Measurements from ENCODE around the gene CYBC1. TPM values are rescaled to one million over a fixed set of nuclear protein-coding genes. Genes with fewer than 3 reads are reported as not detected.
A peak's percentile ranks its signal among the peaks of the same experiment; 100 is the strongest.

CYBC1 gene
- total RNA-seq, 1 donor from 2014 or later: 268 TPM

DNA sequence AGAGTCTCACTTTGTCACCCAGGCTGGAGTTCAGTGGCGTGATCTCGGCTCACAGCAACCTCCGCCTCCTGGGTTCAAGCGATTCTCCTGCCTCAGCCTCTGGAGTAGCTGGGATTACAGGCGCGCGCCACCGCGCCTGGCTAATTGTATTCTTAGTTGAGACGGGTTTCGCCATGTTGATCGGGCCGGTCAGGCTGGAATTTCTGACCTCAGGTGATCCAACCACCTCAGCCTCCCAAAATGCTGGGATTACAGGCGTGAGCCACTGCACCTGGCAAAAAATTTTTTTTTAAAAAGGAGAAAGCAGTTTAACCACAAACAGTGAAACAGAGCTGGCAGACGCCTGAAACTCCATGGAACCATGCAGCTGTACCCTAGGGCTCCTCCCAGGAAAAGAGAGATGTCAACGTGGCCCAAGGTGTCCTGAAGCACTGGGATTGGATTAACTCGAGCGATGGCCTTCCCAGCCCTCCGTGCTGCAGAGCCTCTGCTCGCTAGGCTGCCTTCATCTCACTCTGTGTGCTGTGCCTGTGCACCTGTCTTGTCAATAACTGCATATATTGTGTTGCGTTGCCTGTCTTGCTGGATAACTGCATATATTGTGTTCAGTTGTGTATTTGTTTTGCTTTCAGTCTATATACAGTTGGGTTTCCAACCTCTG is 39.4 kb upstream of the CYBC1 start:
- no peak for DNase-seq
- intact Hi-C loops (cut with micrococcal nuclease): loop anchor here (5.0 kb wide), 1 partner anchor 62 kb away; no protein-coding TSS in a partner anchor
- no peak overlapping the region for H3K4me3 Mint-ChIP-seq
- peaks cover 40% of the 10 kb centered on the region for H3K36me3 Mint-ChIP-seq (ENCODE audit: low read depth)
- H3K27ac Mint-ChIP-seq: no peak overlapping the region
- H3K27me3 Mint-ChIP-seq: no peaks in the 10 kb centered on the region
- H3K4me1 Mint-ChIP-seq: peaks cover 19% of the 10 kb centered on the region
- H3K9me3 Mint-ChIP-seq: no peaks in the 10 kb centered on the region

DNA sequence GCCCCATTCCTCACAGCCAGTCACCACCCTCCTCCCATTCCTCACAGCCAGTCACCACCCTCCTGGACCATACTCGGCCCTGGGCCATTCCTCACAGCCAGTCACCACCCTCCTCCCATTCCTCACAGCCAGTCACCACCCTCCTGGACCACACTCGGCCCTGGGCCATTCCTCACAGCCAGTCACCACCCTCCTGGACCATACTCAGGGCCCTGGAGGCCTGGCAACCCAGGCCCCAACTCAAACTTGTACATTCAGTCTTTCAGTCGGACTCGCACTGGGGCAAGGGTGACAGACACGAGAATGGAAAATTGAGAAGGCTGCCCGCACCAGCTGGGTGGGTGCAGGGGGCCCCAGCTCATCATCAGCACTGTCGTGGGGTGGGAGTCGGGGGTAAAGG is 38.6 kb upstream of the CYBC1 start:
- Mint-ChIP-seq H3K4me1 (peaks cover 14% of the 10 kb centered on the region), H3K36me3 (ENCODE audit: low read depth) (peaks cover 44% of the 10 kb centered on the region), H3K27me3 (no peaks in the 10 kb centered on the region), H3K27ac (peak overlapping the region; percentile 20), H3K9me3 (no peaks in the 10 kb centered on the region), H3K4me3 (no peak overlapping the region)
- no peak for DNase-seq
- intact Hi-C loops (cut with micrococcal nuclease): no loop called here

DNA sequence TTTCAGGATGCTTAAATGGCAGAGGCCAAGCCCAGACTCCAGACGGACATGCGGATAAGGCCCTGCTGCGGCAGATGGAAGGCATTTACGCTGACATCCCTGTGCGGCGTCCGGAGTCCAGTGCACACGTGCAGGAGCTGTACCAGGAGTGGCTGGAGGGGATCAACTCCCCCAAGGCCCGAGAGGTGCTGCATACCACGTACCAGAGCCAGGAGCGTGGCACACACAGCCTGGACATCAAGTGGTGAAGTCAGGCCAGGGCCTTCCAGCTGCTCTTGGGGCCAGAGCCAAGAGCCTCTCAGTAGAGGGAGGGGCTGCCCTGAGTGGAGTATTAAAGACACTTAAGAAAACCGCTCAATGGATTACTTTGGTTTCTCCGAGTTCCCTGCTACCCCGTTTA is 37.4 kb upstream of the CYBC1 start:
- H3K27ac Mint-ChIP-seq: no peak overlapping the region
- H3K4me1 Mint-ChIP-seq: peaks cover 10% of the 10 kb centered on the region
- no peak overlapping the region for H3K4me3 Mint-ChIP-seq
- H3K27me3 Mint-ChIP-seq: no peaks in the 10 kb centered on the region
- peaks cover 51% of the 10 kb centered on the region for H3K36me3 Mint-ChIP-seq (ENCODE audit: low read depth)
- intact Hi-C loops (cut with micrococcal nuclease): no loop called here
- no peak for DNase-seq
- no peaks in the 10 kb centered on the region for H3K9me3 Mint-ChIP-seq

DNA sequence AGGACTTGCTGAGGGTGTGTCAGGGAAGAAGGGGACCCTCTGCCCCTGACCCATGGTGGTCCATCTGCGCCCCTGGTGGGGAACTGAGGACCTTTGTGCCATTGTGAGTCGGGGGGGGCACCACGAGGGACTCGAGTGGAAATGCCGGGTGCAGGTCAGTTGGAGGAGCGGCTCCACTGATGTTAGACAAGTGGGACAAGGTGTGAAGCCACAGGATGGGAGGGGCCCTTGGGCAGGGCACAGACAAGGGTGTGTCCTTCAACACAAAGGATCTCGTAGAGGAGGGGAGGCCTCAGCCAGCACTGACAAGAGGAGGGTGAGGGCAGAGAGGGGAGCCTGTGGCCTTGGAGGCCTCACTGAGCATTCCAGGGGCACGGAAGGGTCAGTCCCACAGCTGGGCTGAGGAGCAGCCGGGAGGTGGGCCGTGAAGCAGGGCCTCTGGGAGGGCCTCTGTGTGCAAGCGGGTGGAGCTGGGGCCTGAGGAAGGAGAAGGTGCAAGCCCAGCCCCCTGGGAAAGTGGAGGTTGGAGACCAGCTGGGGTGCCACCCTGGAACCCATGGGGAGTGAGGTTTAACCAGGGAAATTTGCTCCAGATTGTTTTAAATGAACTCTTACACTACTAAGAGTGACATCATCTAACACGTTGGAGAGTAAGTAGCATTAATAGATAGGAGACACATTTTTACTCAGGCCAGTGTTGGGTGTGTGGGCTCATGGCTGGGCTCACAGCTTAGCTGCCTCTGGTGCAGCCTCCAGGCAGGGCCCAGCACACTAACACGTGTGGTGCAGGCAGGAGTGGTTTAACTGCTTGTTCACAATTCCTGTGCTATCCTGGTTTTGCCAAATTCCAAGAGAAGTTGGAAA is 35.9 kb upstream of the CYBC1 start:
- no peak overlapping the region for H3K4me3 Mint-ChIP-seq
- H3K4me1 Mint-ChIP-seq: peaks cover 10% of the 10 kb centered on the region
- H3K9me3 Mint-ChIP-seq: no peaks in the 10 kb centered on the region
- peaks cover 55% of the 10 kb centered on the region for H3K36me3 Mint-ChIP-seq (ENCODE audit: low read depth)
- peak overlapping the region; percentile 74 for H3K27ac Mint-ChIP-seq
- no peaks in the 10 kb centered on the region for H3K27me3 Mint-ChIP-seq
- no peak for DNase-seq
- intact Hi-C loops (cut with micrococcal nuclease): no loop called here

DNA sequence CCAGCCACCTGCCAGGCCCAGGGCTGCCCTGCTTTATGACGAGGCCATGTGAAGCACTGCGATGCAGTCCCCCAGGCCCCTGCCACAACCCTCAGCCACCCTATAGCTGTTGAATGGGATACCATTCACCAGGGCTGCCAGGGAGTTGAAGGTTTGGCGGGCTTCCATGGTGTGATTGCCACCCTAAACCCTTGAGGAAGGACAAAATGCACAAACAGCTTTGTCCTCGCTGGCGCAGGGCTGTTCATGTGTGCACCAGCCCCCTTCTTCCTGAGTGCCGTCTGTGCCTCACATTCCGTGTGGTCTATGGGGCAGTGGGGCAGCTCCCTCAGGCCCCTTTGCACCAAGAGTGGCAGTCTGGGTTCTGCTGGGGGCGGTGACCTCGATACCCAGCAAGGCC is 33.3 kb upstream of the CYBC1 start:
- H3K4me3 Mint-ChIP-seq: no peak overlapping the region
- no peak for DNase-seq
- intact Hi-C loops (cut with micrococcal nuclease): no loop called here
- no peak overlapping the region for H3K27ac Mint-ChIP-seq
- no peaks in the 10 kb centered on the region for H3K9me3 Mint-ChIP-seq
- no peaks in the 10 kb centered on the region for H3K27me3 Mint-ChIP-seq
- peaks cover 16% of the 10 kb centered on the region for H3K4me1 Mint-ChIP-seq
- H3K36me3 Mint-ChIP-seq (ENCODE audit: low read depth): peaks cover 60% of the 10 kb centered on the region

DNA sequence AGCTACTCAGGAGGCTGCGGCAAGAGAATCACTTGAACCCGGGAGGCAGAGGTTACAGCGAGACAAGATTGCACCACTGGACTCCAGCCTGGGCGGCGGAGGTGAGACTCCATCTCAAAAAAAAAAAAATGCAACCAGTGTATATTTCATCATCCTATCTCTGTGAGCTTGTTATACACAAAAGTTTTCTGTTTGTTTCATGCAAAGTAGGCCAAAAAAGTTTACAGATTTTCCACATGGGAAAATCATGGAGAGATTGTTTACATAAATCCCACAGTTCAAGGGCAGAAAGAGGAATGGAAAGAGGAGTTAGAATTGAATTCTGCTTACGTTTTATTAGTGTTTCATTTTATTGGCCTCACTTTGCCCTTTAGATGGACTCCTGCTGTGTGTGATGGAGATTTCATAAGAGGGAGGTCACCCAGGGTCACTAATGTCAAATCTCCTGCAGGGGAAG is 32.7 kb upstream of the CYBC1 start:
- intact Hi-C loops (cut with micrococcal nuclease): no loop called here
- Mint-ChIP-seq H3K9me3 (no peaks in the 10 kb centered on the region), H3K27me3 (no peaks in the 10 kb centered on the region), H3K4me1 (peaks cover 16% of the 10 kb centered on the region), H3K27ac (no peak overlapping the region), H3K36me3 (ENCODE audit: low read depth) (peaks cover 57% of the 10 kb centered on the region), H3K4me3 (no peak overlapping the region)
- no peak for DNase-seq

DNA sequence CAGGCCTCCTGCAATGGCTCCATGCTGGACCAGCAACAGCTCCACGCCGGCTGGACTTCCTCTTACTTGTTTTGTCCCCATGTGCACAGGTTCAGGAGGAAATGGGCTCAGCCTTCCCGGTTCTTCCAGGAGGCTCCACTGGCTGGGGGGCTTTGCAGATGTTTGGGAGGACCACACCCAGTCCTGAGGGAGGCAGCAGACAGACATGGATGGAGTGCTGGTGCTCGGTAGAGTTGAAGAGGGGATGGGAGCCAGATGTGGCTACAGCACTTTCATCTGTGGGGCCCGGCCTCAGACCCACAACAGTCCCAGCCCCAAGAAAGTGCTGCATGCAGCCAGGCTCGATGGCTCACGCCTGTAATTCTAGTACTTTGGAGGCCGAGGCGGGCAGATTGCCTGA is 29.8 kb upstream of the CYBC1 start:
- intact Hi-C loops (cut with micrococcal nuclease): no loop called here
- Mint-ChIP-seq H3K4me3 (no peak overlapping the region), H3K9me3 (no peaks in the 10 kb centered on the region), H3K4me1 (peaks cover 15% of the 10 kb centered on the region), H3K27me3 (no peaks in the 10 kb centered on the region), H3K27ac (no peak overlapping the region), H3K36me3 (ENCODE audit: low read depth) (peaks cover 49% of the 10 kb centered on the region)
- DNase-seq: no peak

DNA sequence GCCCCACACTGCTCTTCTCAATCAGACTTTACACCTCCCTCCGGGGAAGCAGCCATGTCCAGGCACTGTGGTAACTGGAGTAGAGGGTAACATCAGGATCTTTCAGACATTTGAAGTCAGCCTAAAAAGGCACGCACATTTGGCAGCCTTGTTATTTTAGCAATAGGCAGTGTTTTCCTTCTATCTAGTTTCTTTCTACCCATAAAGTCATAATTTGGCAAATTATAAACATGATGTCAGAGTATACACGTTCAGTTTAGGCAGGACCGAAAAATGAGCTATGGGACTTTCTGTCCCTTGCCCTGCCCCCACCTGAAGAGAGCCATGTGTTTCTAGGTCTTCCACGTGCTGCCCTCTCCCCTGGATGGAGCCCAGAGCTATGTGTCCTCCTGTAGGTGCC is 29.1 kb upstream of the CYBC1 start:
- no peak overlapping the region for H3K4me3 Mint-ChIP-seq
- intact Hi-C loops (cut with micrococcal nuclease): loop anchor here (5.0 kb wide), 1 partner anchor 73 kb away; no protein-coding TSS in a partner anchor
- H3K9me3 Mint-ChIP-seq: no peaks in the 10 kb centered on the region
- DNase-seq: no peak
- H3K36me3 Mint-ChIP-seq (ENCODE audit: low read depth): peaks cover 46% of the 10 kb centered on the region
- H3K27ac Mint-ChIP-seq: no peak overlapping the region
- no peaks in the 10 kb centered on the region for H3K27me3 Mint-ChIP-seq
- H3K4me1 Mint-ChIP-seq: peaks cover 13% of the 10 kb centered on the region

DNA sequence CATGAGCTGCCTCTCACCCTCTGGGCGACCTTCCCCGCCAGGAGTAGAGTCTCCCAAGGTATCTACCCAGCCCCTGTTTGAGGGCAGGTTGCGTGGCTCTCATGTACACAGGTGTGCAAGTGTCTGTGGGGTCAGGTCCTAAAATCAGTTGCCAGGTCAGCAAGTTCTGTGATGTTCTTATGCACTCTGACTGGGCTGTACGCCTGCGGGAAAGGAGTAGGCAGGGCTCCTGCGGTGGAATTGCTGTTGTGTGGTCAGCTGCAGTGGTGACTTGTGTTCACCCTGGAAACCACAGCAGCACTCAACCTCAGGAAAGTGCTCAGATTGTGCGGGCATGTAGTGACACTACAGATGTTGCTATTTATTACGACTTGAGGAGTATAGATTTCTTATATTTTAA is 27.4 kb upstream of the CYBC1 start:
- H3K36me3 Mint-ChIP-seq (ENCODE audit: low read depth): peaks cover 45% of the 10 kb centered on the region

DNA sequence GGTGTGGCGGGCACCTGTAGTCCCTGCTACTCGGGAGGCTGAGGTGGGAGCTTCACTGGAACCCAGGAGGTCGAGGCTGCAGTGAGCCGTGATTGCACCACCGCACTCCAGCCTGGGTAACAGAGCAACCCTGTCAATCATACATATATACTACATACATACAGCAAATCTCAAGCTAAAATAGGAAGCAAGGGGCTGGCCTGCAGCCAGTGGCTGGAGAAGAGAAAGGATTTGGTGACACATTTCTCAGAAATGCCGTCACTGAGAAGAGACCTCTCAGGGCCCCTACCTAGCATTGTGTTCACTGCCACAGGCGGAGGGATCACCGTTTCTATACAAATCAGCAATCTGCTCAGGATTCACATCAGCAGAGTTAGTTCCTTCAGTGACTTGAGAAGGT is 24.9 kb upstream of the CYBC1 start:
- peaks cover 48% of the 10 kb centered on the region for H3K36me3 Mint-ChIP-seq (ENCODE audit: low read depth)
- H3K27ac Mint-ChIP-seq: no peak overlapping the region
- intact Hi-C loops (cut with micrococcal nuclease): loop anchor here (5.0 kb wide), 1 partner anchor 77 kb away; no protein-coding TSS in a partner anchor
- H3K4me1 Mint-ChIP-seq: peaks cover 13% of the 10 kb centered on the region
- no peaks in the 10 kb centered on the region for H3K27me3 Mint-ChIP-seq
- H3K9me3 Mint-ChIP-seq: no peaks in the 10 kb centered on the region
- no peak overlapping the region for H3K4me3 Mint-ChIP-seq
- DNase-seq: no peak

More for the DNA sequence above, 27.4 kb upstream of the CYBC1 start:
- no peaks in the 10 kb centered on the region for H3K27me3 Mint-ChIP-seq
- no peak for DNase-seq
- H3K4me1 Mint-ChIP-seq: peaks cover 13% of the 10 kb centered on the region
- no peak overlapping the region for H3K4me3 Mint-ChIP-seq
- H3K27ac Mint-ChIP-seq: no peak overlapping the region
- intact Hi-C loops (cut with micrococcal nuclease): loop anchor here (5.0 kb wide), 1 partner anchor 74 kb away; no protein-coding TSS in a partner anchor
- H3K9me3 Mint-ChIP-seq: no peaks in the 10 kb centered on the region

DNA sequence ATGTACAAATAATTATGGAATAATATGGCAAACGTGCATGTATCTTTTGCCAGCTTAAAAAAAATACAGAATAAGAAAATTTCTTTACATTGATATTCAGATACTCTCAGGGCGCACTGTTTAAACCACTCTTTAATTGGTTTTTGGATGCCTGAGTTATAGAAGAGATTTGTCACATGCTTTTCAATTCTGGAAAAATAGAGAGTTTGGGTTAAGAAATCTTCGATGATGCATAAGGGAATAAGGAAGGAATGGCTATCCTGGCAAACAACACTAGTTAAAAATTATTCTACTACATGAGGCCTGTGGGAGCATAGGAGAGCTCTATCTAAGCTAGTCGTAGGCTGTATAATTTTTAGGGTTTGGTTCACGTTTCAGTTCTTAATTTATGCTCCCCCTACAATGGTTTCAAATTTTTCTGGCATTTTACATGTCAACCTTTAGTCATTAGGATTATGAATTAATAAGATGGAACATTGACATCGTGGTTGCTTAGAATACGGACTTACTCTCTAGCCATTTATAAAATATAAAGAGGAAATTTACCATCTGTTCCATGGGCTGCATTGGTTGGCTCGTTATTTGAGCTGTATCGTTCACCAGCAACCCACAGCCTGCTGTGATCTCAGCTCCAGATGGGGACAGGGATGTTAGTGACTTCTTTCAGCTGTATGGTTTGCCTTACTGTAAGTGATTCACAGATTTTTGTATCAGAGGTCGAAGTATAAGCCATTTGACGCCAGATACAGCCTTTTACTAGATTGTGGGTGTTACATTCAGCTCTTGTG is 23.9 kb upstream of the CYBC1 start:
- Mint-ChIP-seq H3K9me3 (no peaks in the 10 kb centered on the region), H3K27ac (no peak overlapping the region), H3K4me3 (no peak overlapping the region), H3K36me3 (ENCODE audit: low read depth) (peaks cover 47% of the 10 kb centered on the region), H3K27me3 (no peaks in the 10 kb centered on the region), H3K4me1 (peaks cover 12% of the 10 kb centered on the region)
- intact Hi-C loops (cut with micrococcal nuclease): loop anchor here (5.0 kb wide), 1 partner anchor 78 kb away; no protein-coding TSS in a partner anchor
- DNase-seq: no peak

DNA sequence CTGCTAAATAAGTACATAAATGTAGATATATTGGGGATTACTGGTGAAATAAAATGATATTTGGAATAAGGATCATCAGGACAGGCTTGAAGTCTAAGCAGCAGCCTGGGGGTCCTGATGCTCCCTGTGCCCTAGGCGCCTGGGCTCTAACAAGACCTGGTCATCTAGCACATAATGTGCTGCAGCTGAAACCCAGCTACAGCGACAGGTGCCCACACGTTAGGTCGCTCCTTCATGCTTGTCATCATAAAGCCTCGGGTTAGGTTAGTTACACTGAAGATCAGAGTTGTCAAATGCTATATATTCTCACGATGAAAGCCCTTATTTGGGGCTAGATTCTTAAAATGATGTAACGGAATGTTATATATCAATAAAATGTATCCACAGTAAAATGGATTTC is 19.5 kb upstream of the CYBC1 start:
- no peak for DNase-seq
- intact Hi-C loops (cut with micrococcal nuclease): no loop called here
- H3K27me3 Mint-ChIP-seq: no peaks in the 10 kb centered on the region

DNA sequence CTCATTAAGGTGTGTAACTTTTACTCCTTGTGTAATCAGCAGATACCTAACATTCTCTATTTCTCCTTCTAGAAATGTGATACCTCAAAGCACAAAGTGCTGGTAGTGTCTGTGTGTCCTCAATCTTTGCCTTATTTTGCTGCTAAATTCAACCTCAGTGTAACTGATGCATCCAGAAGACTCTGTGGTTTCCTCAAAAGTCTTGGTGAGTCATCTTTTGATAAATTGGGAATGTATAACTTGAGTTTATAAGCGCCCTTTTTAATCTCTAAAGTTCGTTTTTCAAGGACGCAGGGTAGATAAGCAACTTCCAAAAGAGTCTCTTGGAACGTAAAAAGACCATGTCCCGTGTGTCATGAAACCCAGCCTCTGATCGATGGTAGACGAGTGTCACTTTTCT is 18.1 kb upstream of the CYBC1 start:
- Mint-ChIP-seq H3K27me3 (no peaks in the 10 kb centered on the region), H3K4me1 (peaks cover 22% of the 10 kb centered on the region), H3K9me3 (no peaks in the 10 kb centered on the region), H3K36me3 (ENCODE audit: low read depth) (peaks cover 53% of the 10 kb centered on the region), H3K27ac (peak overlapping the region; percentile 75), H3K4me3 (no peak overlapping the region)
- intact Hi-C loops (cut with micrococcal nuclease): no loop called here
- no peak for DNase-seq

More for the DNA sequence above, 19.5 kb upstream of the CYBC1 start:
- no peaks in the 10 kb centered on the region for H3K9me3 Mint-ChIP-seq
- peaks cover 50% of the 10 kb centered on the region for H3K36me3 Mint-ChIP-seq (ENCODE audit: low read depth)
- H3K27ac Mint-ChIP-seq: no peak overlapping the region
- peaks cover 10% of the 10 kb centered on the region for H3K4me1 Mint-ChIP-seq
- H3K4me3 Mint-ChIP-seq: no peak overlapping the region

Data from activated CD4-positive, alpha-beta T cell treated with anti-CD3 and anti-CD28 coated beads, Interleukin-2, amount 10 ng/mL, durations not matched to agents 24 days and 14 days (primary cell).